H1 (cell line): ENCODE measurements around the gene SLC26A1. TPM values are rescaled to one million over a fixed set of nuclear protein-coding genes. Genes with fewer than 3 reads are reported as not detected.

Experiments used
- CTCF ChIA-PET: fragments of 300-600 bp; sonication (Branson Sonifier 250); formaldehyde crosslinking; loops from one replicate; lab custom pipeline; 2021; ENCODE audit not compliant: partially characterized antibody; lab: Charles Lee
- POLR2A ChIA-PET: fragments of 300-600 bp; sonication (Branson Sonifier 250); formaldehyde crosslinking; loops from one replicate; lab custom pipeline; 2021; ENCODE audit warnings: inconsistent platforms; ENCODE audit not compliant: partially characterized antibody; lab: Charles Lee
- DNase-seq, 2 experiments: peaks; one replicate each; pipeline versions ENCODE4 v3.0.0 to v3.0.0-alpha.2; 2010 to 2022; ENCODE audit warnings: low spot score in 2 of 2, low read depth in 1 of 2, mixed read lengths in 1 of 2
- FAIRE-seq: peaks from 2 replicates; lab custom pipeline; 2011; peaks lifted over from hg19 to GRCh38; lab: Jason Lieb, UNC
- H2AFZ ChIP-seq: 2 replicates; pipeline ENCODE4 v1.8.1; 2012; ENCODE audit warnings: low read length, inconsistent platforms
- H2AK5ac ChIP-seq: 2 replicates; pipeline ENCODE4 v1.6.1; 2013; ENCODE audit warnings: low read depth, low read length
- H2BK120ac ChIP-seq: replicated peaks from 2 replicates; pipeline ENCODE3; 2013; ENCODE audit warnings: low read depth, low read length, inconsistent platforms
- H2BK12ac ChIP-seq: 2 replicates; pipeline ENCODE4 v1.6.1; 2013; ENCODE audit warnings: low read depth, low read length
- H2BK15ac ChIP-seq: 2 replicates; pipeline ENCODE4 v1.6.1; 2013; ENCODE audit warnings: low read length
- H2BK20ac ChIP-seq: 2 replicates; pipeline ENCODE4 v1.6.1; 2013; ENCODE audit warnings: low read length
- H2BK5ac ChIP-seq: 2 replicates; pipeline ENCODE4 v1.6.1; 2013; ENCODE audit warnings: low read depth, low read length
- H3K14ac ChIP-seq: 2 replicates; pipeline ENCODE4 v1.6.1; 2013; ENCODE audit warnings: inconsistent platforms; ENCODE audit not compliant: insufficient read length
- H3K18ac ChIP-seq: 2 replicates; pipeline ENCODE4 v1.6.1; 2013; ENCODE audit warnings: low read length; ENCODE audit errors: extremely low read depth
- H3K23ac ChIP-seq: 2 replicates; pipeline ENCODE4 v1.6.1; 2013; ENCODE audit warnings: inconsistent platforms; ENCODE audit not compliant: insufficient read length
- H3K23me2 ChIP-seq: 2 replicates; pipeline ENCODE4 v1.6.1; 2013; ENCODE audit warnings: low read depth, low read length
- H3K27ac ChIP-seq: 2 replicates; pipeline ENCODE4 v1.6.1; 2011; ENCODE audit warnings: low read depth, low read length, inconsistent platforms
- H3K27me3 ChIP-seq, 4 experiments: replicated peaks in 1 of 4; 1 replicate in 1 of 4; 2 replicates in 3 of 4; pipeline versions ENCODE4 v1.6.1 to v1.8.1; 2011 to 2013; ENCODE audit warnings: low read length in 3 of 4, mild to moderate bottlenecking in 3 of 4, inconsistent platforms in 2 of 4, mixed read lengths in 2 of 4, moderate library complexity in 1 of 4; ENCODE audit not compliant: control insufficient read depth in 3 of 4, insufficient read depth in 3 of 4; ENCODE audit errors: extremely low read depth in 1 of 4
- H3K36me3 ChIP-seq, 4 experiments: 2 replicates each; pipeline versions ENCODE4 v1.6.1 to v1.8.1; 2011 to 2013; ENCODE audit warnings: mild to moderate bottlenecking in 4 of 4, low read length in 3 of 4, moderate library complexity in 2 of 4, control low read depth in 1 of 4, inconsistent platforms in 1 of 4; ENCODE audit not compliant: insufficient read depth in 4 of 4, control insufficient read depth in 2 of 4
- H3K4ac ChIP-seq: replicated peaks from 2 replicates; pipeline ENCODE3; 2013; ENCODE audit warnings: low read length, low read depth, mixed read lengths, inconsistent platforms; ENCODE audit not compliant: insufficient read length
- H3K4me1 ChIP-seq, 4 experiments: replicated peaks in 1 of 4; 1 replicate in 1 of 4; 2 replicates in 3 of 4; pipeline versions ENCODE4 v1.6.1 to v1.8.1; 2011 to 2013; ENCODE audit warnings: low read length in 3 of 4, inconsistent platforms in 2 of 4, mixed read lengths in 1 of 4; ENCODE audit not compliant: insufficient read depth in 4 of 4, control insufficient read depth in 3 of 4
- H3K4me2 ChIP-seq, 2 experiments: 2 replicates each; pipeline versions ENCODE4 v1.6.1 to v1.8.1; 2011 to 2013; ENCODE audit warnings: low read depth in 2 of 2, low read length in 2 of 2, control low read depth in 1 of 2, inconsistent platforms in 1 of 2, mild to moderate bottlenecking in 1 of 2; ENCODE audit not compliant: insufficient read depth in 1 of 2
- H3K4me3 ChIP-seq, 4 experiments: fragments of 200-600, 300-600 bp in 1 of 4; sonication (generic), shearing (Covaris generic), sonication (Bioruptor Twin) in 1 of 4; 2 replicates each; pipeline versions ENCODE4 v1.5.1 to v1.8.1; 2011 to 2016; ENCODE audit warnings: low read length in 4 of 4, low read depth in 3 of 4, control low read depth in 2 of 4, inconsistent platforms in 2 of 4, mild to moderate bottlenecking in 2 of 4, mixed read lengths in 1 of 4, moderate library complexity in 1 of 4; ENCODE audit not compliant: insufficient read depth in 2 of 4; ENCODE audit errors: extremely low read depth in 1 of 4
- H3K56ac ChIP-seq: replicated peaks from 2 replicates; pipeline ENCODE3; 2013; ENCODE audit warnings: low read depth, mild to moderate bottlenecking, mixed read lengths, low read length, inconsistent platforms; ENCODE audit not compliant: insufficient read length
- H3K79me1 ChIP-seq: 2 replicates; pipeline ENCODE4 v1.6.1; 2013; ENCODE audit warnings: low read depth, low read length, control low read depth
- H3K79me2 ChIP-seq, 2 experiments: 2 replicates each; pipeline versions ENCODE4 v1.6.1 to v1.8.1; 2012 to 2013; ENCODE audit warnings: low read length in 2 of 2, mild to moderate bottlenecking in 2 of 2, inconsistent platforms in 1 of 2; ENCODE audit not compliant: insufficient read depth in 2 of 2, control insufficient read depth in 1 of 2
- H3K9ac ChIP-seq, 4 experiments: replicated peaks in 1 of 4; 1 replicate in 1 of 4; 2 replicates in 3 of 4; pipeline versions ENCODE4 v1.6.1 to v1.8.1; 2011 to 2013; ENCODE audit warnings: low read depth in 3 of 4, low read length in 3 of 4, control low read depth in 2 of 4, mild to moderate bottlenecking in 2 of 4, moderate library complexity in 2 of 4, inconsistent platforms in 1 of 4; ENCODE audit errors: extremely low read depth in 1 of 4
- H3K9me3 ChIP-seq, 2 experiments: 2 replicates each; pipeline versions ENCODE4 v1.6.1 to v1.8.1; 2012 to 2013; ENCODE audit warnings: mild to moderate bottlenecking in 2 of 2, moderate library complexity in 2 of 2, control low read depth in 1 of 2, inconsistent platforms in 1 of 2, low read depth in 1 of 2, low read length in 1 of 2, mixed read lengths in 1 of 2; ENCODE audit not compliant: insufficient read depth in 2 of 2
- H4K20me1 ChIP-seq, 2 experiments: replicated peaks in 1 of 2; 2 replicates each; pipeline versions ENCODE3 to v1.8.1; 2011 to 2013; ENCODE audit warnings: inconsistent platforms in 2 of 2, low read length in 2 of 2, mild to moderate bottlenecking in 1 of 2; ENCODE audit not compliant: insufficient read depth in 2 of 2, control insufficient read depth in 1 of 2
- H4K5ac ChIP-seq: 2 replicates; pipeline ENCODE4 v1.6.1; 2013; ENCODE audit warnings: low read length, low read depth, mixed read lengths, inconsistent platforms; ENCODE audit not compliant: insufficient read length
- H4K8ac ChIP-seq: 2 replicates; pipeline ENCODE4 v1.8.0; 2013; ENCODE audit warnings: mild to moderate bottlenecking, moderate library complexity, low read length, inconsistent platforms; ENCODE audit not compliant: insufficient read depth; ENCODE audit errors: extremely low read depth
- H4K91ac ChIP-seq: replicated peaks from 2 replicates; pipeline ENCODE3; 2013; ENCODE audit warnings: low read length, mixed read lengths, inconsistent platforms; ENCODE audit not compliant: insufficient read length
- BACH1 ChIP-seq: IDR thresholded peaks from 2 replicates; pipeline ENCODE4 v1.6.1; 2012; ENCODE audit warnings: low read length, improper control_type of control experiment
- BCL11A ChIP-seq, 2 experiments: IDR thresholded peaks; one replicate each; pipeline ENCODE4 v1.6.1; 2011; ENCODE audit warnings: low read depth in 2 of 2, low read length in 2 of 2, mild to moderate bottlenecking in 2 of 2
- CHD2 ChIP-seq: IDR thresholded peaks from 2 replicates; pipeline ENCODE4 v1.6.1; 2012; ENCODE audit warnings: low read length, improper control_type of control experiment
- HDAC2 ChIP-seq, 2 experiments: fragments of 300-600 bp in 1 of 2; sonication (generic) in 1 of 2; IDR thresholded peaks; 2 replicates each; pipeline ENCODE4 v1.6.1; 2011 to 2012; ENCODE audit warnings: low read depth in 2 of 2, low read length in 2 of 2, mild to moderate bottlenecking in 2 of 2, moderate library complexity in 2 of 2, borderline replicate concordance in 1 of 2, inconsistent platforms in 1 of 2
- RFX5 ChIP-seq: IDR thresholded peaks from 2 replicates; pipeline ENCODE4 v1.6.1; 2011; ENCODE audit warnings: low read depth, low read length, improper control_type of control experiment, borderline replicate concordance
- ZNF274 ChIP-seq: IDR thresholded peaks from 2 replicates; pipeline ENCODE4 v1.7.0; 2012; ENCODE audit warnings: low read length, borderline replicate concordance; ENCODE audit errors: extremely low read depth
- WGBS, 2 experiments: shearing (Covaris generic) in 1 of 2; methylation state at CpG; one replicate each; pipeline versions ENCODE4 v1.1.6 to v1.1.7; 2013 to 2015; ENCODE audit warnings: low lambda C conversion rate in 2 of 2, mixed read lengths in 2 of 2, inconsistent platforms in 1 of 2, low coverage in 1 of 2, missing lambda C conversion rate in 1 of 2; ENCODE audit not compliant: insufficient replicate concordance in 2 of 2, insufficient coverage in 1 of 2, insufficient read length in 1 of 2; ENCODE audit errors: extremely low coverage in 1 of 2, missing lambda C conversion rate in 1 of 2; 5-methylcytosine and 5-hydroxymethylcytosine counted together
- polyA plus RNA-seq, 7 experiments: library from polyadenylated mRNA; depleted of rRNA in 3 of 7; stranded (reverse) in 5 of 7; unstranded in 2 of 7; fragments of >200 nt in 5 of 7; fragments of 200-250 nt in 2 of 7; gene quantifications; 1 replicate in 5 of 7; 2 replicates in 1 of 7; 4 replicates in 1 of 7; pipeline versions ENCODE4 v1.2.1 to v1.2.3, GENCODE V29; 2011 to 2013; ENCODE audit warnings: missing spikeins in 2 of 7, mixed read lengths in 2 of 7
- total RNA-seq: library from RNA; stranded (reverse); fragmentation: NEBNext Ultra II Directional; extraction: Animal tissue kit (Norgen Biotek cat#: 25700); gene quantifications from 2 replicates; pipeline ENCODE4 v1.2.1, GENCODE V29; 2021
- TF ChIP-seq, protein P1 (sequence below): IDR thresholded peaks from 2 replicates; pipeline ENCODE4 v1.6.1; 2011; ENCODE audit warnings: low read depth, mild to moderate bottlenecking, low read length; ENCODE audit not compliant: insufficient read depth

The SLC26A1 gene
- total and polyA plus RNA-seq, 2 of the 8 experiments (the other 6 are each of a cell fraction or from before 2014, with no cell fraction given): 0.11 TPM; not detected in 1

DNA sequence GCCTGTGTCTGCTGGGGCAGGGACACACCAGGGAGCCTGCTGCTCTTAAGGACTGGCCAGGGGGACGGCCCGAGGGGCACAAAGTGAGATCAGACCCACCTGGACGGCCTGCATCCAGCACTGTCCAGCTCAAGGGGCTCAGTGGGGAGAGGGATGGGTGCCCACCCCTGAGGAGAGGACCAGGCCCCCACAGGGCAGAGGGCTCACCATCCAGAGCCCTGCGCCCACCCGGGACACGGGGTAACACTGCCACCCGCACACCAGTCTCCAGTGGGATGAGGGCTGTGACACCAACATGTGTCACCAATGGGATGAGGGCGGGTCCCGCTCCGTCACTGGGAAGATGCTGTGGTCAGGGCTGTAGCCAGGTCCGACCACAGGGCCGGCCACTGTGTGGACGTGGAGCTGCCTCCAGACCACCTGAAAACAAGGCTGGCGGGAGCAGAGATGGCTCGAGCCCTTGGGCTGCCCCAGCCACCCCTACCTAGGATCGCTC, 33.0 kb downstream of the SLC26A1 start:
- POLR2A ChIA-PET: interaction anchor here (1.3 kb wide), 1 partner anchor 8 kb away, joined by 3 read pairs; no protein-coding TSS in a partner anchor
- DNase-seq (no peak), FAIRE-seq (no peak)
- Histone ChIP-seq H2BK15ac (no peak overlapping the region), H3K27ac (no peak overlapping the region), H3K9ac (no peak overlapping the region), H3K79me2 (no peaks in the 10 kb centered on the region), H2BK12ac (no peak overlapping the region), H3K36me3 (no peaks in the 10 kb centered on the region), H2BK120ac (no peak overlapping the region), H3K27me3 (no peaks in the 10 kb centered on the region), H2BK20ac (no peak overlapping the region), H3K79me1 (no peaks in the 10 kb centered on the region), H3K9me3 (no peaks in the 10 kb centered on the region), H3K14ac (no peak overlapping the region), H3K4ac (no peak overlapping the region), H3K56ac (no peak overlapping the region), H2BK5ac (no peak overlapping the region), H4K91ac (no peak overlapping the region), H3K18ac (no peak overlapping the region), H2AFZ (no peak overlapping the region), H4K5ac (no peak overlapping the region), H2AK5ac (no peak overlapping the region), H3K4me2 (no peak overlapping the region), H4K8ac (no peak overlapping the region), H3K4me3 (no peak overlapping the region), H3K4me1 (no peaks in the 10 kb centered on the region; a peak in 1 of 7 replicates), H4K20me1 (peaks cover 0 to 5% of the 10 kb centered on the region in 2 experiments), H3K23ac (no peak overlapping the region), H3K23me2 (no peaks in the 10 kb centered on the region)
- WGBS, 2 experiments: 96% methylated on average over 14 of the region's 16 CpGs; no CpG with 5 or more reads in 1 of the 2 experiments
- TF ChIP-seq RFX5 (no peak), ZNF274 (no peak), BACH1 (no peak), HDAC2 (IDR thresholded peaks at IDR 0.05; ENCODE audit: borderline replicate concordance in 1 of 2, low read depth in 2 of 2, low read length in 2 of 2) (no peak), CHD2 (no peak), BCL11A (IDR thresholded peaks at IDR 0.05; ENCODE audit: low read depth in 2 of 2, low read length in 2 of 2) (no peak)
- TF ChIP-seq, protein P1, sequence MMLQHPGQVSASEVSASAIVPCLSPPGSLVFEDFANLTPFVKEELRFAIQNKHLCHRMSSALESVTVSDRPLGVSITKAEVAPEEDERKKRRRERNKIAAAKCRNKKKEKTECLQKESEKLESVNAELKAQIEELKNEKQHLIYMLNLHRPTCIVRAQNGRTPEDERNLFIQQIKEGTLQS: no peak
- CTCF ChIA-PET: no interaction called here
